Mucosa of rectum (tissue), 2 donors: Measurements from ENCODE around the gene ERCC2.

Experiments used
- H3K27ac ChIP-seq, 2 donors: one replicate each; pipeline ENCODE4 v1.7.0; 2013; ENCODE audit warnings: inconsistent platforms in 2 of 2, low read depth in 2 of 2, low read length in 2 of 2
- H3K27me3 ChIP-seq, 2 donors: one replicate each; pipeline ENCODE4 v1.7.0; 2013; ENCODE audit warnings: low read length in 2 of 2; ENCODE audit not compliant: control insufficient read depth in 2 of 2, insufficient read depth in 2 of 2
- H3K36me3 ChIP-seq, 2 donors: one replicate each; pipeline ENCODE4 v1.7.0; 2013; ENCODE audit warnings: low read length in 2 of 2; ENCODE audit not compliant: control insufficient read depth in 2 of 2, insufficient read depth in 2 of 2
- H3K4me1 ChIP-seq, 2 donors: one replicate each; pipeline ENCODE4 v1.7.0; 2013; ENCODE audit warnings: low read length in 2 of 2, mild to moderate bottlenecking in 1 of 2; ENCODE audit not compliant: control insufficient read depth in 2 of 2, insufficient read depth in 2 of 2
- H3K4me3 ChIP-seq, 2 donors: one replicate each; pipeline ENCODE4 v1.7.0; 2013; ENCODE audit warnings: low read length in 2 of 2
- H3K9ac ChIP-seq, 2 donors: one replicate each; pipeline ENCODE4 v1.7.0; 2013; ENCODE audit warnings: low read length in 2 of 2, low read depth in 1 of 2, mild to moderate bottlenecking in 1 of 2
- H3K9me3 ChIP-seq, 2 donors: one replicate each; pipeline ENCODE4 v1.7.0; 2013; ENCODE audit warnings: low read length in 2 of 2; ENCODE audit not compliant: control insufficient read depth in 2 of 2
- donor health status: healthy.
- donor health status: Normal muscosa, but diverticular disease.

Gene ERCC2

GRCh38 chr19:45376045-45376724, 5.8 kb upstream of the ERCC2 start:
- no peak overlapping the region for H3K27ac ChIP-seq

GRCh38 chr19:45368737-45369340, 1.5 kb downstream of the ERCC2 start:
- Histone ChIP-seq H3K9ac (no peak overlapping the region), H3K27me3 (no peaks in the 10 kb centered on the region), H3K4me1 (peaks cover 0 to 2% of the 10 kb centered on the region in 2 donors), H3K9me3 (no peaks in the 10 kb centered on the region), H3K27ac (no peak overlapping the region), H3K36me3 (peaks cover 0 to 3% of the 10 kb centered on the region in 2 donors), H3K4me3 (no peak overlapping the region)

More at GRCh38 chr19:45376045-45376724, 5.8 kb upstream of the ERCC2 start:
- H3K9ac ChIP-seq: no peak overlapping the region
- H3K27me3 ChIP-seq: no peaks in the 10 kb centered on the region
- no peak overlapping the region for H3K4me3 ChIP-seq
- no peaks in the 10 kb centered on the region for H3K4me1 ChIP-seq
- H3K9me3 ChIP-seq: no peaks in the 10 kb centered on the region
- H3K36me3 ChIP-seq: no peaks in the 10 kb centered on the region

GRCh38 chr19:45368127-45368526, 2.2 kb downstream of the ERCC2 start:
- Histone ChIP-seq H3K9me3 (no peaks in the 10 kb centered on the region), H3K36me3 (peaks cover 0 to 3% of the 10 kb centered on the region in 2 donors), H3K4me1 (peaks cover 0 to 2% of the 10 kb centered on the region in 2 donors), H3K27me3 (no peaks in the 10 kb centered on the region), H3K4me3 (no peak overlapping the region), H3K9ac (no peak overlapping the region), H3K27ac (no peak overlapping the region)

- Histone ChIP-seq H3K27ac (no peak overlapping the region), H3K4me3 (no peak overlapping the region), H3K36me3 (peaks cover 7 to 9% of the 10 kb centered on the region in 2 donors), H3K27me3 (no peaks in the 10 kb centered on the region), H3K9ac (no peak overlapping the region), H3K9me3 (no peaks in the 10 kb centered on the region), H3K4me1 (peaks cover 0 to 2% of the 10 kb centered on the region in 2 donors)
Measured at GRCh38 chr19:45364696-45365095, 5.7 kb downstream of the ERCC2 start.

- H3K27me3 ChIP-seq: no peaks in the 10 kb centered on the region
- H3K4me3 ChIP-seq: no peak overlapping the region
- no peaks in the 10 kb centered on the region for H3K4me1 ChIP-seq
- peaks cover 7 to 11% of the 10 kb centered on the region in 2 donors for H3K36me3 ChIP-seq
- H3K9me3 ChIP-seq: no peaks in the 10 kb centered on the region
- H3K9ac ChIP-seq: no peak overlapping the region
- H3K27ac ChIP-seq: no peak overlapping the region
Measured at GRCh38 chr19:45363861-45364459, 6.4 kb downstream of the ERCC2 start.

- Histone ChIP-seq H3K36me3 (peaks cover 7 to 11% of the 10 kb centered on the region in 2 donors), H3K4me1 (no peaks in the 10 kb centered on the region), H3K27ac (no peak overlapping the region), H3K9me3 (no peaks in the 10 kb centered on the region), H3K4me3 (no peak overlapping the region), H3K9ac (no peak overlapping the region), H3K27me3 (no peaks in the 10 kb centered on the region)
Measured at GRCh38 chr19:45362291-45362690, 8.1 kb downstream of the ERCC2 start.

DNA sequence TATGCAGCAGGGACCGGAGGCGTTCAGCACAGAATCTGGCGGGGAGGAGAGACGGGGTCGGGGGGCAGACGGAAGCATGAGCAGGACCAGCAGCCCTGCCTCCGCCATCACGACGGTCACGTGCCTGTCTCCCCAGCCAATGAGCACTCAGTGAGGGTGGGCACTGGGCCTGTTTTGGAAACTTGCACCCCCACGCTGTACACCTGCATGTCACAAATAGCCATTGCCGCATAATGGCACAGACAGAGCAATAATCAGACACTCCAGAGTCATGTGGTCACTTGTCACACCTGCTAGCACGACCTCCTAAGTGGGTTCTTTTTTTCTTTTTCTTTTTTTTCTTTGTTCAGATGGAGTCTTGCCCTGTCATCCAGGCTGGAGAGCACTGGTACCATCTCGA, 8.8 kb downstream of the ERCC2 start:
- Histone ChIP-seq H3K27ac (no peak overlapping the region), H3K27me3 (no peaks in the 10 kb centered on the region), H3K9ac (no peak overlapping the region), H3K4me3 (no peak overlapping the region), H3K4me1 (no peaks in the 10 kb centered on the region), H3K36me3 (peaks cover 7 to 11% of the 10 kb centered on the region in 2 donors), H3K9me3 (no peaks in the 10 kb centered on the region)

DNA sequence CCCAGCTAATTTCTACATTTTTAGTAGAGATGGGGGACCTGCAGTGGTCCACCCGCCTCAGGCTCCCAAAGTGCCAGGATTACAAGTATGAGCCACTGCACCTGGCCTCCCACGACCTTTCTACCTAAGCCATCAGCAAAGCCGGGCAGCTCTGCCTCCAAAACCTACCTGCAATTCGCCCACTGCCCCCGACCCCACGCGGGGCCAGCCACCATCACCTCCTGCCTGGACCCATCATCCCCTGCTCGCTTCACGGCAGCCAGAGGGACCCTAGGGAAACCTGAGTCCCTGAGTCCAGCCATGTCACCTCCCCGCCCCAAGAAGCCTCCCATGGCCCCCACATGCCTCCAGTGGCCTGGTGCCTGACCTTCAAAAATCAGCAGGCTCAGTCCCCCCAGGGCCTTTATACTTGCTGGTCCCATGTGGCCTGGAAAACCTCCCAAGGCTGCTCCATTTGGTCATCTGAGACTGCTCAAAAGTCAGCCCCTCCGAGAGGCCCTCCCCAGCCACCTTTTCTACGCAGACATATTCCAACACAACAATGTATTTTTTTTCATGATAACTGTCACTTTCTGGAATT, 12.1 kb downstream of the ERCC2 start:
- no peaks in the 10 kb centered on the region for H3K9me3 ChIP-seq
- H3K4me3 ChIP-seq: no peak overlapping the region
- H3K27me3 ChIP-seq: no peaks in the 10 kb centered on the region
- no peak overlapping the region for H3K27ac ChIP-seq
- H3K36me3 ChIP-seq: peaks cover 8 to 24% of the 10 kb centered on the region in 2 donors
- H3K4me1 ChIP-seq: no peaks in the 10 kb centered on the region
- no peak overlapping the region for H3K9ac ChIP-seq

GRCh38 chr19:45357445-45357783, 13.0 kb downstream of the ERCC2 start:
- peaks cover 8 to 28% of the 10 kb centered on the region in 2 donors for H3K36me3 ChIP-seq
- H3K27me3 ChIP-seq: no peaks in the 10 kb centered on the region
- no peak overlapping the region for H3K4me3 ChIP-seq
- H3K27ac ChIP-seq: no peak overlapping the region
- H3K9ac ChIP-seq: no peak overlapping the region
- H3K4me1 ChIP-seq: no peaks in the 10 kb centered on the region
- no peaks in the 10 kb centered on the region for H3K9me3 ChIP-seq

DNA sequence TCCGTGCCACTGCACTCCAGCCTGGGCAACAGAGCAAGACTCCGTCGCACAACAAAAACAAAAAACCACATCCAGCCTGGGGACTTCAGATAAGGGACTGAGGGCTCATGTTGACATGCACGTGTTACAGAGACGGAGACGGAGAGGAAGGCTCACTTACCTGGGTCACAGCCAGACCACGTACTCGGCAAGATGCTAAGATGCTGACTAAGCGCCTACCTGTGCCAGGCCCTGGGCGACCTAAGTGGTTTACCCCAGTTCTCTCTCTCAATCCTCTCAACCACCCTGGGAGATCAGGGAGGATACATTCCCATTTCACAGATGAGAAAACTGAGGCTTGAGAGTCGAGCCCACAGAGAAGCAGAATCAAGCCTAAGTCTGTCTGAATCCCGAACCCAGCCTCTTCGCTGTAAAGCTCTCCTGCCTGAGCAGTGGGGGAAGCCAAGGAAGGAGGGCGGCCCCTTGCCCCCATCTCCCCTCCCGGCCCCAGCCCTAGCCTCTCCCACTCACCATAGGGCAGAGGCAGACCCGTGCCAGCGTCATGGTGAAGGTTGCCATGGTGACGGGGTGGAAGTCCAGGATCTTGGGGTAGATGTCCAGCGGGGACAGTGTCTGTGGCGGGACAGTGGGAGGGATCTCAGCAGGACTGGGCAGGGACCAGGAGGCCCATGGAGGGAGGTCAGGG, 13.5 kb downstream of the ERCC2 start:
- H3K4me3 ChIP-seq: no peak overlapping the region
- H3K9me3 ChIP-seq: no peaks in the 10 kb centered on the region
- H3K36me3 ChIP-seq: peaks cover 8 to 27% of the 10 kb centered on the region in 2 donors
- H3K4me1 ChIP-seq: no peaks in the 10 kb centered on the region
- H3K27ac ChIP-seq: no peak overlapping the region
- no peak overlapping the region for H3K9ac ChIP-seq
- H3K27me3 ChIP-seq: no peaks in the 10 kb centered on the region
